ENCODE results near the gene SORL1. TPM values are rescaled to one million over a fixed set of nuclear protein-coding genes. Genes with fewer than 3 reads are reported as not detected.

The SORL1 gene
- total and polyA plus RNA-seq, 2 of the 8 experiments (the other 6 are each of a cell fraction or from before 2014, with no cell fraction given) = 38.1 to 65.5 TPM

DNA sequence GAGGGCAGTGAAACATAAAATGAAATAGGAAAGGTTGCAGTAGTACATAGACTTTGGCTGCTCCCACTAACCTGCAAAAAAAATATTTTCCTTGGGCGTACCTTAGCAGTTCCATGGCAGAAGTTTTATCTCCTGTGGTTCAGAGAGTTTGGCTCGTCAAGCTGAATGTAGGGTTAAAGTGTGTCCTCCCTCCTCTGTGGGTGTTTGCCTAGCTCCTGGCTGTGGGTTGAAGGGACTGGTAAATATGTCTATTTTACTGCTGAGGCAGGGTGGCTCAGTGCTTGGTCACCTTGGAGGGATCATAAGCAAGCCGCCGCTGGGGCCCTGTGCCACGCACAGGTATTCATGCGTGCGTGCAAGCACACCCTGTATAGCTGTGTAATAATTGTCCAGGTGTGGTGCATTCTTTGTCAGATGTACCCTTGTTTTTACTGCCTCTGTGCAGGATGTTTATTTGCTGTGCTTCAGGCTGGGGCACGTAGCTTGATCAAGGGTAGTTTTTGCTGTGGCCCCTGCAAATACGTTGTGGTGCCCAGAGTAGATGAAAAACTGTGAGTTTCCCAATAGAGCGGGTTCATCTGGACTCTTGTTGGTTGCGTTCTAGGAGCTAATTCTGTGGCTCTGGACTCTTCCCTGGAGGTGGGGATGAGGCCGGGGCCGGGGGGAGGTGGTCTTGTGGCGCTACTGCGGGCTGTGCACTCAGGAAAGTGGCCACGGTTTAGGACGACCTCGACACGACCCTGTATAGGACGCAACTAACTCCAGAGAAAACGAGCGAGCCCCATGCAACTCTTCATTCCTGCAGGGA is 732 bp upstream of the SORL1 start:
- Histone ChIP-seq H2AFZ (ENCODE audit: low read length) (peak overlapping the region; percentile 8; the same call in 1 of the 2 replicates), H3K18ac (ENCODE audit: extremely low read depth, low read length) (peak overlapping the region; percentile 65; the same call in 1 of the 2 replicates), H3K23me2 (ENCODE audit: low read depth, low read length) (peaks cover 10% of the 10 kb centered on the region), H4K20me1 (replicated peaks in 1 of 2; ENCODE audit: control insufficient read depth in 1 of 2, insufficient read depth in 2 of 2, low read length in 2 of 2) (peaks cover 0 to 2% of the 10 kb centered on the region in 2 experiments), H3K27me3 (replicated peaks in 1 of 4; ENCODE audit: control insufficient read depth in 3 of 4, extremely low read depth in 1 of 4, insufficient read depth in 3 of 4, low read length in 3 of 4) (peaks cover 0 to 3% (median 1%) of the 10 kb centered on the region in 4 experiments; a peak in 4 of 7 replicates), H2BK15ac (ENCODE audit: low read length) (no peak overlapping the region; the same call in 1 of the 2 replicates), H2BK20ac (ENCODE audit: low read length) (peak overlapping the region; percentile 21; the same call in 1 of the 2 replicates), H3K79me2 (ENCODE audit: control insufficient read depth in 1 of 2, insufficient read depth in 2 of 2, low read length in 2 of 2) (peaks cover 6 to 39% of the 10 kb centered on the region in 2 experiments; a peak in 3 of 4 replicates), H3K14ac (ENCODE audit: insufficient read length) (no peak overlapping the region), H3K27ac (ENCODE audit: low read depth, low read length) (no peak overlapping the region; the same call in 1 of the 2 replicates), H3K4me3 (ENCODE audit: extremely low read depth in 1 of 4, insufficient read depth in 2 of 4, low read depth in 3 of 4, low read length in 4 of 4) (peak overlapping the region; percentile 47 to 83 (median 65)), H2BK120ac (replicated peaks; ENCODE audit: low read depth, low read length) (no peak overlapping the region), H4K5ac (ENCODE audit: insufficient read length, low read depth, low read length) (peak overlapping the region; percentile 34), H3K9me3 (ENCODE audit: insufficient read depth in 2 of 2, low read depth in 1 of 2, low read length in 1 of 2) (no peaks in the 10 kb centered on the region), H3K9ac (replicated peaks in 1 of 4; ENCODE audit: extremely low read depth in 1 of 4, low read depth in 3 of 4, low read length in 3 of 4) (peak overlapping the region; percentile 41 to 76 (median 65); a peak in 6 of 7 replicates), H3K36me3 (ENCODE audit: control insufficient read depth in 2 of 4, insufficient read depth in 4 of 4, low read length in 3 of 4) (no peaks in the 10 kb centered on the region), H4K91ac (replicated peaks; ENCODE audit: insufficient read length, low read length) (peak overlapping the region; percentile 22), H2BK12ac (ENCODE audit: low read depth, low read length) (peak overlapping the region; percentile 55; the same call in 1 of the 2 replicates), H3K4me1 (replicated peaks in 1 of 4; ENCODE audit: control insufficient read depth in 3 of 4, insufficient read depth in 4 of 4, low read length in 3 of 4) (peaks cover 9 to 22% (median 13%) of the 10 kb centered on the region in 4 experiments), H2AK5ac (ENCODE audit: low read depth, low read length) (0 out of 2 replicates have a peak overlapping the region, but pooled peaks have one; percentile 49), H3K56ac (replicated peaks; ENCODE audit: insufficient read length, low read depth, low read length) (peak overlapping the region; percentile 42), H3K23ac (ENCODE audit: insufficient read length) (no peak overlapping the region), H3K4ac (replicated peaks; ENCODE audit: insufficient read length, low read depth, low read length) (no peak overlapping the region), H2BK5ac (ENCODE audit: low read depth, low read length) (0 out of 2 replicates have a peak overlapping the region, but pooled peaks have one; percentile 40), H4K8ac (ENCODE audit: extremely low read depth, insufficient read depth, low read length) (peak overlapping the region; percentile 92), H3K4me2 (ENCODE audit: insufficient read depth in 1 of 2, low read depth in 2 of 2, low read length in 2 of 2) (peak overlapping the region; percentile 86), H3K79me1 (ENCODE audit: low read depth, low read length) (peaks cover 2% of the 10 kb centered on the region; the same call in 1 of the 2 replicates)
- CTCF ChIA-PET (ENCODE audit: partially characterized antibody) = interaction anchor here (0.7 to 2.8 kb wide), 25 partner anchors 10 to 140 kb away, joined by 3 to 18 read pairs (median 4); no protein-coding TSS in a partner anchor
- POLR2A ChIA-PET (ENCODE audit: partially characterized antibody) = interaction anchor here (0.6 to 2.8 kb wide), 8 partner anchors 9 to 120 kb away, joined by 3 to 11 read pairs (median 4); no protein-coding TSS in a partner anchor
- TF ChIP-seq SIN3A (conservative IDR thresholded peaks at IDR 0.05 in 1 of 2, IDR thresholded peaks at IDR 0.05 in 1 of 2; ENCODE audit: low read depth in 1 of 2, low read length in 2 of 2) = no peak; a peak in 1 of 4 replicates
- no peak for TF ChIP-seq CHD2 (IDR thresholded peaks at IDR 0.05; ENCODE audit: low read length)
- peak; percentile 61 for TF ChIP-seq ASH2L (IDR thresholded peaks at IDR 0.05; ENCODE audit: low read length)
- TF ChIP-seq KDM4A (IDR thresholded peaks at IDR 0.05; ENCODE audit: low read depth, low read length, severe bottlenecking) = no peak
- TF ChIP-seq, protein P1, sequence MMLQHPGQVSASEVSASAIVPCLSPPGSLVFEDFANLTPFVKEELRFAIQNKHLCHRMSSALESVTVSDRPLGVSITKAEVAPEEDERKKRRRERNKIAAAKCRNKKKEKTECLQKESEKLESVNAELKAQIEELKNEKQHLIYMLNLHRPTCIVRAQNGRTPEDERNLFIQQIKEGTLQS (IDR thresholded peaks at IDR 0.05; ENCODE audit: insufficient read depth, low read depth, low read length) = no peak
- DNase-seq (ENCODE audit: low read depth in 1 of 2, low spot score in 2 of 2) = no peak
- 40% methylated on average over 22 of the region's 22 CpGs; no CpG with 5 or more reads in 1 of the 2 experiments for whole genome bisulfite sequencing, 2 experiments (ENCODE audit: extremely low coverage in 1 of 2, insufficient coverage in 1 of 2, insufficient read length in 1 of 2, insufficient replicate concordance in 2 of 2, low coverage in 1 of 2, low lambda C conversion rate in 2 of 2, missing lambda C conversion rate in 1 of 2)
- no peak for FAIRE-seq

All from H1 (cell line).